Measurements from ENCODE around the gene ZNF367.

The ZNF367 gene

DNA sequence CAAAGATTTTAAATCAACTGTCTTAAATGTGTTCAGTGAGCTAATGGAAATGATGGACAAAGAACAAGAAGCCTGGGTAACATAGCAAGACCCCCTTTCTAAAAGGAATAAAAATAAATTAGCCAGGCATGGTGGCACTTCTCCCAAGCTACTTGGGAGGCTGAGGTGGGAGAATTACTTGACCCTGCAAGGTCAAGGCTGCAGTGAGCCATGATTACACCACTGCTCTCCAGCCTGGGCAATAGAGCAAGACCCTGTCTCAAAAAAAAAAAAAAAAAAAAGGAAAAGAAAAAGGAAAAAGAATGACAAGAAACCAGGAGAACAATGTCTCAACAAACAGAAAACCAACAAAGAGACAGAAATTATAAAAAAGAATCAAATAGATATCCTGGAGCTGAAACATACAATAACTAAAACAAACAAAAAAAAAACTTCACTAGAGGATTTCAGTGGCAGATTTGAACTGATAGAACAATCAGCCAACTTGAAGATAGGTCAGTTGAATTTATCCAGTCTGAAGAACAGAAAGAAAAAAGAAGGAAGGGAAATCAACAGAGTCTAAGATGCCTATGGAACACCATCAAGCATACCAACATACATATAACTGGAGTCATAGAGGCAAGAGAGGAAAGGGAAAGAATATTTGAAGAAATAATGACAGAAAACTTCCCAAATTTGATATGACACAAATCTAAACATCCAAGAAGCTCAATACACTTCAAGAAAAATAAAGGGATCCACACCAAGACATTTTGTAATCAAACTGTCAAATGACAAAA lies 17.8 kb downstream of the ZNF367 start:
- H3K4me3 ChIP-seq (replicated peaks; ENCODE audit: low read depth, low read length) = no peak overlapping the region
- H3K36me3 ChIP-seq (ENCODE audit: control insufficient read depth, insufficient read depth, low read length) = no peaks in the 10 kb centered on the region
- DNase-seq (ENCODE audit: extremely low read depth, insufficient read length) = no peak
- H3K27me3 ChIP-seq (replicated peaks; ENCODE audit: control insufficient read depth, insufficient read depth, low read length) = no peaks in the 10 kb centered on the region
- TF ChIP-seq, protein P1, sequence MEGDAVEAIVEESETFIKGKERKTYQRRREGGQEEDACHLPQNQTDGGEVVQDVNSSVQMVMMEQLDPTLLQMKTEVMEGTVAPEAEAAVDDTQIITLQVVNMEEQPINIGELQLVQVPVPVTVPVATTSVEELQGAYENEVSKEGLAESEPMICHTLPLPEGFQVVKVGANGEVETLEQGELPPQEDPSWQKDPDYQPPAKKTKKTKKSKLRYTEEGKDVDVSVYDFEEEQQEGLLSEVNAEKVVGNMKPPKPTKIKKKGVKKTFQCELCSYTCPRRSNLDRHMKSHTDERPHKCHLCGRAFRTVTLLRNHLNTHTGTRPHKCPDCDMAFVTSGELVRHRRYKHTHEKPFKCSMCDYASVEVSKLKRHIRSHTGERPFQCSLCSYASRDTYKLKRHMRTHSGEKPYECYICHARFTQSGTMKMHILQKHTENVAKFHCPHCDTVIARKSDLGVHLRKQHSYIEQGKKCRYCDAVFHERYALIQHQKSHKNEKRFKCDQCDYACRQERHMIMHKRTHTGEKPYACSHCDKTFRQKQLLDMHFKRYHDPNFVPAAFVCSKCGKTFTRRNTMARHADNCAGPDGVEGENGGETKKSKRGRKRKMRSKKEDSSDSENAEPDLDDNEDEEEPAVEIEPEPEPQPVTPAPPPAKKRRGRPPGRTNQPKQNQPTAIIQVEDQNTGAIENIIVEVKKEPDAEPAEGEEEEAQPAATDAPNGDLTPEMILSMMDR (IDR thresholded peaks at IDR 0.05; ENCODE audit: insufficient read depth, low read length, poor library complexity, severe bottlenecking) = no peak

DNA sequence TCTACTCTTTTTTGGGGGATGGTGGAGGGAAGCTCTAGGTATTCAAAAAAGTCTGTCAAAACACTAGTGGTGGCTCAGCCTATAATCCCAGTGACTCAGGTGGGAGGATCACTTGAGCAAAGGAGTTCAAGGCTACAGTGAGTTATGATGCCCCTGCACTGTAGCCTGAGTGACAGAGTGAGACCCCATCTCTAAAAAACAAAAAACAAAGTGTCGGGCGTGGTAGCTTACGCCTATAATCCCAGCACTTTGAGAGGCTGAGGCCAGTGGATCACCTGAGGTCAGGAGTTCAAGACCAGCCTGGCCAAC lies 18.9 kb downstream of the ZNF367 start:
- no peak for DNase-seq (ENCODE audit: extremely low read depth, insufficient read length)
- H3K36me3 ChIP-seq (ENCODE audit: control insufficient read depth, insufficient read depth, low read length) = no peaks in the 10 kb centered on the region; the same call in 1 of the 2 replicates

DNA sequence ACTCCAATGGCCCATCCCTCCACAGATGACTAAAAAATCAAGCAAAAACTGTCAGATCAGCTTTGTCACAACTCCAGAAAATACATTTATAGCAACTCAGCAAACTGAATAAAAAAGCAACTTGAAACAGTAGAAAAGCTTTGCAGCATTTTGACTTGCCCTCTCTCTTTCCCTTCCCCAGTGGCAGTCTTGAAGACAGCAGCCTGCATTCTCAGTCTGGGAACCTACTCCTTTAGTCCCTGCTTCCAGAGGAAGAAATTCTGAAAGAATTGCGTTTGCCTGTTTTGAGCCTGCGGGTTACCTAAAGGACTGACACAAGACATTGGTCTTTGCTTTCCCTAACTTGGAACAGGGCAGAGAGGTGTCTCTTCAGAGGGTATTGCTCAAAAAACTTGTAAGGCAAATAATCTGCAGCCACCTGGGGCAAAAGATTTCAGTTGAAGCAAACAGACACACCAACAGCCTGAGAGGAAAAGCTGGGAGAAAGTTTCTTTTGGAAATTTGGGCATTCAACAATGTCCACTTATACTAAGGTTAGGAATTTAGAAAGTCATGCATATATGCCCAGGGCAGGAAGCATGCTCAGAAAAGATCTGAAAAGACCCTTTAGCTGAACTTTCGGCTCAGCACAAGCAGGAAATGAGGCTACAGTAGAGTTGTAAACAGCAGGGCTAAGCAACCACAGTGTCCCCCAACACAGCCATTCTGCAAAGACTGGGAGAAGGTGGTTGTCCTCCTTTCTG lies 19.4 kb downstream of the ZNF367 start:
- no peak for DNase-seq (ENCODE audit: extremely low read depth, insufficient read length)
- Histone ChIP-seq H3K4me3 (replicated peaks; ENCODE audit: low read depth, low read length) (peak overlapping the region; percentile 26), H3K36me3 (ENCODE audit: control insufficient read depth, insufficient read depth, low read length) (no peaks in the 10 kb centered on the region; the same call in 1 of the 2 replicates), H3K27me3 (replicated peaks; ENCODE audit: control insufficient read depth, insufficient read depth, low read length) (no peaks in the 10 kb centered on the region)
- TF ChIP-seq, protein P1 (IDR thresholded peaks at IDR 0.05; ENCODE audit: insufficient read depth, low read length, poor library complexity, severe bottlenecking) = no peak

More for the DNA sequence above, 18.9 kb downstream of the ZNF367 start:
- no peaks in the 10 kb centered on the region for H3K27me3 ChIP-seq (replicated peaks; ENCODE audit: control insufficient read depth, insufficient read depth, low read length)
- TF ChIP-seq, protein P1 (IDR thresholded peaks at IDR 0.05; ENCODE audit: insufficient read depth, low read length, poor library complexity, severe bottlenecking) = no peak
- peak overlapping the region; percentile 26 for H3K4me3 ChIP-seq (replicated peaks; ENCODE audit: low read depth, low read length)

DNA sequence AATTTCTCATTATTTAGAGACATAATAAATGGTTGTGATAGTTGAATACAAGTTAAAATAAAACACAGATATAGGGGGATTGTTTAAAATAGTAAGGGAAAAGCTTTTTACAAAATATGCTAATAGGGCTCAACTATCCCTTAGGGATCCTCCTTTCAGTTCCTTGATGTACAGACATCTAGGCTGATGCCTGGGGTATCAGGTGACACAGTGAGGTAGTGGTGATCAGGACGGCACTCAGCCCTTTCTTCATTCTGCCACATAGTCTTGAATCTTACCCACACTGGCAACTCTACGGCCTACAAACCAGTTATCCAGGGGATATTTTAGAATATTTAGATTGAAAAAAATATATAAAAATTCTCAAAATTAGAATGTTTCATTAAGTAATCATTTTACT lies 22.2 kb downstream of the ZNF367 start:
- Histone ChIP-seq H3K4me3 (replicated peaks; ENCODE audit: low read depth, low read length) (no peak overlapping the region), H3K36me3 (ENCODE audit: control insufficient read depth, insufficient read depth, low read length) (peaks cover 4% of the 10 kb centered on the region; the same call in 1 of the 2 replicates), H3K27me3 (replicated peaks; ENCODE audit: control insufficient read depth, insufficient read depth, low read length) (no peaks in the 10 kb centered on the region)
- TF ChIP-seq, protein P1 (IDR thresholded peaks at IDR 0.05; ENCODE audit: insufficient read depth, low read length, poor library complexity, severe bottlenecking) = no peak
- no peak for DNase-seq (ENCODE audit: extremely low read depth, insufficient read length)

DNA sequence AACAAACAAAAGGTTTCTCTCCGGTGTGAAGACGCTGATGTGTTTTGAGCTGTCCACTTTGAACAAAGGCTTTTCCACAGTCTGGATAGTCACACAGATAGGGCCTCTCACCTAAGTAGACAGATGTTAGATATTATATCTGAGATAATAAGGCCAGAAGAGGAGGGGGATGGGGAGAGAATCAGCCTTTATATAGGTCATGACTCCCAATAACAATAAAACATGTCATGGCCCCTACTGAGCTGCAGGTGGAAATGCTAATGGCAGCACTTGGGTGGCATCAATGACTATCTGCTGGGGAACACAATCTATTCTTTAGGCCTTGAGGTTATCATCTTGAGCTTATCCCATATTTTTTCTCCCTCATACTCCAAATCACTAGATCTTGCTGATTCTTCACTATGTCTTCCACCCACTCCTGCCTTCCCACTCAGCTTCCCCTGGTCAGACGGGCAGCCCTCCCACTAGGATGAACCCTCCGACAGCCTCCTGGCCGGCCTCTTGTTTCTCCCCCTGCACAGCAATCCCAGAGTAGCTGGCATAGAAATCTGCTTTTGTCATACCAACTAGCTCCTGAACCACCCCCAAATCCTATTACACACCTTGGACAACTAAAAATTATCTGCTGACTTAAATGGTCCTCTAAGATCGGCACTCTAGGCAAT lies 23.2 kb downstream of the ZNF367 start:
- TF ChIP-seq, protein P1 (IDR thresholded peaks at IDR 0.05; ENCODE audit: insufficient read depth, low read length, poor library complexity, severe bottlenecking) = no peak
- no peak overlapping the region for H3K4me3 ChIP-seq (replicated peaks; ENCODE audit: low read depth, low read length)
- no peak for DNase-seq (ENCODE audit: extremely low read depth, insufficient read length)
- no peaks in the 10 kb centered on the region for H3K27me3 ChIP-seq (replicated peaks; ENCODE audit: control insufficient read depth, insufficient read depth, low read length)
- H3K36me3 ChIP-seq (ENCODE audit: control insufficient read depth, insufficient read depth, low read length) = peaks cover 4% of the 10 kb centered on the region; the same call in 1 of the 2 replicates
